Pancreas (tissue), 10 donors: Measurements from ENCODE around the gene ABHD10. TPM values are rescaled to one million over a fixed set of nuclear protein-coding genes. Genes with fewer than 3 reads are reported as not detected.
A peak's percentile ranks its signal among the peaks of the same experiment; 100 is the strongest.

Experiments used
- ATAC-seq, 4 donors: fragments of 200-7000 bp; cut with Tn5 transposase; one replicate each; pipeline versions ENCODE4 v1.8.0 to v1.9.1; 2020; ENCODE audit warnings: mild to moderate bottlenecking in 4 of 4, moderate library complexity in 4 of 4
- DNase-seq, 6 donors: peaks; one replicate each; pipeline ENCODE4 v3.0.0-alpha.2; 2020
- FAIRE-seq: peaks from 2 replicates; lab custom pipeline; 2012; peaks lifted over from hg19 to GRCh38; lab: Jason Lieb, UNC
- H3K27ac ChIP-seq, 4 donors: fragments of 200-600 bp; sonication (generic); 1 replicate in 3 of 4; 2 replicates in 1 of 4; pipeline versions ENCODE4 v1.5.0 to v1.8.0; 2020
- H3K27me3 ChIP-seq, 4 donors: fragments of 200-600 bp; one replicate each; pipeline ENCODE4 v1.8.0; 2021
- H3K36me3 ChIP-seq, 3 donors: fragments of 200-600 bp; sonication (generic) in 1 of 3; one replicate each; pipeline versions ENCODE4 v1.5.0 to v1.8.0; 2020 to 2021
- H3K4me1 ChIP-seq, 3 donors: fragments of 200-600 bp; one replicate each; pipeline ENCODE4 v1.8.0; 2021
- H3K4me3 ChIP-seq, 4 donors: fragments of 200-600 bp; sonication (generic) in 2 of 4; one replicate each; pipeline versions ENCODE4 v1.5.0 to v1.8.0; 2020 to 2021
- H3K9me3 ChIP-seq, 4 donors: fragments of 200-600 bp; one replicate each; pipeline ENCODE4 v1.8.0; 2021
- CTCF ChIP-seq, 4 donors: fragments of 200-600 bp; sonication (generic) in 3 of 4; IDR thresholded peaks; one replicate each; pipeline versions ENCODE4 v1.5.0 to v1.8.0; 2021; ENCODE audit warnings: antibody characterized with exemption in 4 of 4
- WGBS, 2 donors: extraction: QIAGEN DNeasy Blood & Tissue Kit; methylation state at CpG; one replicate each; pipeline ENCODE4 v1.1.7; 2013; 5-methylcytosine and 5-hydroxymethylcytosine counted together
- intact Hi-C, 3 donors: fragments of 100-400 bp; cut with DNase I; formaldehyde crosslinking; loops; one replicate each; pipeline versions ENCODE4 v1.11.1 to v1.14.2; 2022
- polyA plus RNA-seq, 2 donors: library from polyadenylated mRNA; stranded (reverse); fragments of 200-250 nt; gene quantifications; one replicate each; pipeline ENCODE4 v1.2.3, GENCODE V29; 2013
- total RNA-seq, 6 donors: library from RNA; stranded (reverse); fragmentation: NEBNext Ultra II Directional in 4 of 6; extraction: Animal tissue kit (Norgen Biotek cat#: 25700) in 4 of 6; gene quantifications; one replicate each; pipeline versions ENCODE4 v1.2.1 to v1.2.4, GENCODE V29; 2021 to 2023
- donor health status: healthy with polysubstance abuse.
- donor health status: DM: no; HTN: no; CAD: no; lungs with moderate emphysema.
- donor health status: DM: no; HTN: no; CAD: no.
- donor health status: control.
- donor health status: control.
- donor health status: Bipolar disorder and iron deficiency.
- donor health status: DM: yes; HTN: yes; CAD: no.
- donor health status: DM: no; HTN: no; CAD: no.
- donor health status: DM: no; HTN: no; CAD: no.
- donor health status: DM: yes; HTN: yes; CAD: no.

Gene ABHD10
- total and polyA plus RNA-seq, 8 donors, result 10.3 to 19.5 (median 13.6) TPM

DNA sequence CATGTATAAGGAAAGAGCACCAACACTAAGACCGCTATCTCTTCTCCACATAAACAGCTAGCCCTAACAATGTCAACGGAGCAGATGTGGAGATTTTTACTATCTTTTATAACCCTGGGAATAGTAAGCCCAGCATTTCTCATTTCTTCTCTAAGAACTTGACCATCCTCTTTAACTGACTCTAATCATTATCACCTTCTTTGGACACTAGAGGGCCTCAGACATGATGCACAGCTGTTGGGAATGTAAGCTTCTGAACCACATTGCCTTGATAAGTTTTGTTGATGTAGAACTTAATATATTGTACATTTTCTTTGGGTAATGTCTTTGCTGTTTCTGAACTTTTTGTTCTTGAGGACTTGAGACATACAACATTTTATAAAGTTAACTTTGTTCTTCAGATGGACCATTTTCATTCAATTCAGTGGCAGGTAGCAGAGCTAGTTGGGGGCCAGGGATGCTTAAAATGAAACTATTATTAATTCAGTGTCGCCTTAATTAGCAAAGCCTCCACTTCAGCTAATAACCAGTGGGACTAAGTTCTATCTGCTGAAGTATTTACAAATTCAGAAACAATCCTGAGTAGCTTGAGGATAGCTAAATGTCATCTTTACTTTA lies 10.3 kb downstream of the ABHD10 start:
- ATAC-seq (peak; percentile 66 to 93 (median 90)), DNase-seq (no peak), FAIRE-seq (peak; percentile 69)
- TF ChIP-seq CTCF (IDR thresholded peaks at IDR 0.05), result peak in 3 of 4 donors; percentile 34 to 61 (median 46)
- Histone ChIP-seq H3K27ac (no peak overlapping the region), H3K4me3 (no peak overlapping the region), H3K4me1 (no peaks in the 10 kb centered on the region), H3K27me3 (no peaks in the 10 kb centered on the region), H3K36me3 (peaks cover 0 to 11% (median 8%) of the 10 kb centered on the region in 3 donors), H3K9me3 (no peaks in the 10 kb centered on the region)
- 62 to 68% methylated on average over 3 of the region's 3 CpGs for WGBS, 2 donors
- intact Hi-C loops, result no loop called here

GRCh38 chr3:111993038-111993437 lies 14.2 kb downstream of the ABHD10 start:
- no peak for FAIRE-seq
- peaks cover 0 to 11% (median 8%) of the 10 kb centered on the region in 3 donors for H3K36me3 ChIP-seq
- intact Hi-C loops, result no loop called here

DNA sequence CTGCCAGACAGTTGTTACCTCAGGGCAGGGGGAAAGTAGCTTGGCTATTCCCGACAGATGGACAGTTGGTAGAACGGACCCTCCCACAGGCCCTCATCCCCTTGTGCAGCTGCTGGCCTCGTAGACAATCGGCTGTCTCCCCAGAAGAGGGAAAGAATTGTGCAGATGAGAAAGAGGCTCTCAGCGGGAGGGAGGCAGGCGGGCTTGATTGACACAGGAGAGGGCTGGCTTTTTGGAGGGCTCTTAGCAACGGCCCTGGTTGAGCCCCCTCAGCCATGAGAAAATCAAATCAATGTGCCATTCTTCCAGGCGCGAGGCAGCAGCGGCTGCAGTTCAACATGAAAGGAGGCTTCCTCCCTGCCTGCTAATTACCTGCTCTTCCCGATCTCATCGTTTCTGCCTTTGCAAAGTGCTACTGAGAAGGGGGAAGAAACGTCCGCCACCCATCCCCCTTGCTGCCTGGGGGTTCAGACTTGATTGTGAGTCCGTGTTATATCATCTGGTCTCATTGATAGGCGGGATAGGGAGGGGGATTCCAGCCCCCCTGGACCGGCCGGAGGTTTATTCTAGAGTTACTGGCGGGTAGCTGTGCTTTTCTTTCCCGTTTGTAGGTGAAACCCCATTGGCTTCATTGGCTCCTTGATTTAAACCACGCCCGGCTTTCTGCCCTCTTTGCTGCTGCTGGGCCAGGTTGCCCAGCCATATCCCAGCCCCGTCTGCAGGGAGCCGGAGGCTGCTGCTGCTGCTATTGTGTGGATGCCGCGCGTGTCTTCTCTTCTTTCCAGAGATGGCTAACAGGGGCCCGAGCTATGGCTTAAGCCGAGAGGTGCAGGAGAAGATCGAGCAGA lies 20.0 kb downstream of the ABHD10 start, which contains the start of gene TAGLN3:
TAGLN3 (plus strand) TSS at position 287 of the 848 bp plus-strand sequence; CDS start at position 788, 501 bp downstream.
- WGBS, 2 donors, result 6 to 7% methylated on average over 30 of the region's 30 CpGs
- no peak for TF ChIP-seq CTCF (IDR thresholded peaks at IDR 0.05)
- ATAC-seq, result peak; percentile 71 to 95 (median 88)
- DNase-seq, result peak in 5 of 6 donors; percentile 20 to 69 (median 36)
- H3K27ac ChIP-seq, result no peak within 1 kb of the TSS
- no peaks in the 10 kb centered on the region for H3K9me3 ChIP-seq
- intact Hi-C loops, result no loop called here
- peak within 1 kb of the TSS in 2 of 4 donors; percentile 16 to 46 for H3K4me3 ChIP-seq
- no peaks in the 10 kb centered on the region for H3K36me3 ChIP-seq
- H3K4me1 ChIP-seq, result no peaks in the 10 kb centered on the region
- H3K27me3 ChIP-seq, result no peaks in the 10 kb centered on the region
- FAIRE-seq, result no peak

More at GRCh38 chr3:111993038-111993437, 14.2 kb downstream of the ABHD10 start:
- no peaks in the 10 kb centered on the region for H3K4me1 ChIP-seq
- H3K27me3 ChIP-seq, result no peaks in the 10 kb centered on the region
- H3K4me3 ChIP-seq, result no peak overlapping the region
- no peaks in the 10 kb centered on the region for H3K9me3 ChIP-seq
- ATAC-seq (no peak), DNase-seq (no peak)
- no peak for TF ChIP-seq CTCF (IDR thresholded peaks at IDR 0.05)
- H3K27ac ChIP-seq, result no peak overlapping the region
- 63 to 91% methylated on average over 2 of the region's 2 CpGs for WGBS, 2 donors

- H3K9me3 ChIP-seq, result no peaks in the 10 kb centered on the region
- FAIRE-seq (no peak), DNase-seq (no peak), ATAC-seq (peak in 2 of 4 donors; percentile 6 to 21)
- 34 to 37% methylated on average over 19 of the region's 19 CpGs for WGBS, 2 donors
- H3K27me3 ChIP-seq, result no peaks in the 10 kb centered on the region
- TF ChIP-seq CTCF (IDR thresholded peaks at IDR 0.05), result no peak
- H3K4me1 ChIP-seq, result no peaks in the 10 kb centered on the region
- intact Hi-C loops, result no loop called here
- H3K36me3 ChIP-seq, result no peaks in the 10 kb centered on the region
- H3K4me3 ChIP-seq, result peak overlapping the region in 1 of 4 donors; percentile 46
- H3K27ac ChIP-seq, result no peak overlapping the region
These were observed 20.9 kb downstream of the ABHD10 start for GRCh38 chr3:111999484-112000324.
